D341Med (cell line): ENCODE measurements around the gene ZNF628.

Experiments
- DNase-seq: peaks from one replicate; pipeline ENCODE4 v3.0.0; 2012; ENCODE audit warnings: low spot score

ZNF628 gene

GRCh38 chr19:55465460-55466240, 10.8 kb upstream of the ZNF628 start:
- DNase-seq, result no peak

- DNase-seq, result no peak
Observed at GRCh38 chr19:55466241-55466614, 10.2 kb upstream of the ZNF628 start.

GRCh38 chr19:55467236-55468053, 9.0 kb upstream of the ZNF628 start:
- peak; percentile 89 for DNase-seq

GRCh38 chr19:55468054-55468393, 8.4 kb upstream of the ZNF628 start:
- no peak for DNase-seq

GRCh38 chr19:55471266-55471665, 5.2 kb upstream of the ZNF628 start:
- no peak for DNase-seq

- no peak for DNase-seq
Observed at GRCh38 chr19:55472463-55472862, 4.0 kb upstream of the ZNF628 start.

GRCh38 chr19:55473225-55474012, 3.0 kb upstream of the ZNF628 start:
- no peak for DNase-seq

- no peak for DNase-seq
Observed at GRCh38 chr19:55474269-55475265, 1.9 kb upstream of the ZNF628 start.

- no peak for DNase-seq
Observed at GRCh38 chr19:55477905-55478304, 1.5 kb downstream of the ZNF628 start.

GRCh38 chr19:55478364-55478763, 1.9 kb downstream of the ZNF628 start:
- DNase-seq, result no peak

- DNase-seq, result no peak
Observed at GRCh38 chr19:55479045-55479444, 2.6 kb downstream of the ZNF628 start.

GRCh38 chr19:55479451-55480230, 3.2 kb downstream of the ZNF628 start:
- no peak for DNase-seq

GRCh38 chr19:55481148-55481793, 4.9 kb downstream of the ZNF628 start:
- DNase-seq, result no peak

- no peak for DNase-seq
Observed at GRCh38 chr19:55481794-55482155, 5.4 kb downstream of the ZNF628 start.

- DNase-seq, result no peak
Observed at GRCh38 chr19:55482156-55482961, 5.9 kb downstream of the ZNF628 start.

- DNase-seq, result no peak
Observed at GRCh38 chr19:55482967-55483705, 6.7 kb downstream of the ZNF628 start.

- peak; percentile 43 for DNase-seq
Observed at GRCh38 chr19:55483706-55484592, 7.5 kb downstream of the ZNF628 start.
